NCI-H446 treated with DMSO at 0.1 percent for 48 hours (cell line): ENCODE results near the gene MUL1.
"Not testable (repeated sequence)": the region's sequence is repeated elsewhere in the genome, so short reads cannot be mapped to it uniquely, and the experiment has no call there.

Source experiments
- DNase-seq: peaks from one replicate; lab custom pipeline; 2025; lab: John Stamatoyannopoulos, UW

The MUL1 gene

GRCh38 chr1:20511518-20512428, 3.8 kb upstream of the MUL1 start:
- DNase-seq: no peak

- DNase-seq: no peak
Measured at GRCh38 chr1:20508411-20508771, 440 bp upstream of the MUL1 start.

- DNase-seq: no peak
Measured at GRCh38 chr1:20507248-20507563, 745 bp downstream of the MUL1 start.

DNA sequence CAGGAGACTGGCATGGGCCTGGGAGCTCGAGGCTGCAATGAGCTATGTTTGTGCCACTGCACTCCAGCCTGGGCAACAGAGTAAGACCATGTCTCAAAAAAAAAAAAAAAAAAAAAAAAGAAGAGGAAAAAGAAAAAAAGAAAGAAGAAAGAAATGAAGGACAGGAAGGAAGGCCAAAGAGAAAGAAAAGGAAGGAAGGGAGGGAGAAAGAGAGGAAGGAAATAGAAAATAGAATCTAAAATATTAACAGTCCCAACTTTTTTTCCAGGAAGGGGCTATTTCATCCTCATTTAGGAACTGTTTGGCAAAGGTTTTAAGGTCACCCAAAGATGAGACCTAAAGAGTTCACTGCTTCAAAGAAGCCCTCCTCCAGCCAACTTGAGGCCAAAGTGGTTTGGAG, 2.5 kb downstream of the MUL1 start:
- no peak for DNase-seq

- DNase-seq: no peak
Measured at GRCh38 chr1:20500716-20501115, 7.2 kb downstream of the MUL1 start.

DNA sequence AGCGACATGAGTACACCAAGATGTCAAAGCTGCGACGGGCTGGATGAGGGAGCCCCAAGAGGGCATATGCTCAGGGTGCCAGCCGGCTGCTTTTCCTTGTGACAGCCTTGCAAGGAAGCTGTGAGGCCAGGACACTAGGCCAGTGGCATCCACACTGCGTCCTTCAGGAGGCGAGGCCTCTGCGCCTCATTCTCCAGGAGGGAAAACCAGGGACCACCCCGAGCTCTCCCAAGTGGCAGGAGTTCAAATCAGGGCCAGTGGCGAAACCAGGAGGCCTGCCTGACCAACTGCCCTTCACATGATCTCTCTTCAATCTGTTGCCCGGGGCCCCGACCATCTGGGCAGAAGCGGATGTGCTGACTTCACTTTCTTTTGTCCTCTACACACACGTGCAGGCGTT, 8.2 kb downstream of the MUL1 start:
- DNase-seq: no peak

DNA sequence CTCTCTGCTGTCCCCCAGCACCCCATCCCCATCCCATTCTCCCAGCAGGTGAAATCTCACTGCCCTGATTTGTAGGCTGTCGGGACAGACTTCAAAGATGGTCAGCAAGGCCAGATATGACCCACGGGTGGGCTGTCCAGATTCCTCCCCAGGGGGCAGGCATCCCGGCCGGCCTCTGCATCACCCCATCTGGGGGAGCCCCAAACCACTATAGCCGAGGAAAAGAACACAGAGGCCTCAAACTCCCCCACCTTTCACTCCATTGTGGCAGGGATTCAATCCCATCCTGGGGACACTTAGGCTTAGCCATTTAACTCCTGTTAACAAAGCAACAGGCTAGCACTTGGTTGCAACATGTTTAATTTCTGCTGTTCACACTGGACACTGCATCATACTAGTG, 8.8 kb downstream of the MUL1 start:
- DNase-seq: no peak

DNA sequence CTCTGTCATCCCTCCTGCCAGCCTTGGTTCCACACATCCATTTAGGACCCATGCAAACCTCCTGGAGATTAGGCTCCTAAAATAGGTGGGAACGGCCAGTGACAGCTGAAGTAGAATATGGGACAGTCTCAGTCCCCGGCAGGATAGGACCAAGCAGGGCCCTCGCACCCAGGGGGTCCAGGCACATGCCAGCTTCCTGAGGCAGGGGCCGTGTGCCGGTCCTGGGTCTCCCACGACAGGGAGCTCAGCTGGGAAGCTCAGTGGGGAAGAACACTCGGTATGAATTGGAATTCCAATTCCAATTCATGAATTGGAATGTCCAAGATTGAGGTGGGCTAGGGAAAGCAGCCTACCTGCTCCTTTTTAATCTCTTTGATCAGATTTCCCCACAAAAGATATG, 9.8 kb downstream of the MUL1 start:
- DNase-seq: no peak

DNA sequence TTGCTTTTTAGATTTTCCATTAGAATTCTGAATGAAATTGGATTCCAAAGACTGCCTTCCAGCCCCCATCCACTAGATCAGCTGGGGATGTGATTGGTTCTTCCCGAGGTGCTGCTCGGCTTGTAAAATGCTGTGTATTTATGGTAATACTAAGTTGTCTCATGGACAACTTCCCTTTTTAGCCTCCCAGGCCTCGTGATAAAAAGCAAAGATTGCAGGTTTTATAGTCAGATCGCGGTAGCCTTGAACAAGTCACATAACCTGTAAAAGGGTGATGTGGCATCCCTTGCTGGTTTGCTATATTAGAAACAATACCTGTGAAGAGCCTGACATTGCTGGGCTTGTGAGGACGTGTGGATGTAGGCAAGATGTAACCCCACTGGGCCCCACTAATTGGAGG, 10.4 kb downstream of the MUL1 start:
- no peak for DNase-seq

- DNase-seq: not testable (repeated sequence)
Measured at GRCh38 chr1:20496725-20497383, 11.1 kb downstream of the MUL1 start.

- DNase-seq: no peak
Measured at GRCh38 chr1:20496241-20496661, 11.7 kb downstream of the MUL1 start.

- no peak for DNase-seq
Measured at GRCh38 chr1:20495661-20496060, 12.3 kb downstream of the MUL1 start.

DNA sequence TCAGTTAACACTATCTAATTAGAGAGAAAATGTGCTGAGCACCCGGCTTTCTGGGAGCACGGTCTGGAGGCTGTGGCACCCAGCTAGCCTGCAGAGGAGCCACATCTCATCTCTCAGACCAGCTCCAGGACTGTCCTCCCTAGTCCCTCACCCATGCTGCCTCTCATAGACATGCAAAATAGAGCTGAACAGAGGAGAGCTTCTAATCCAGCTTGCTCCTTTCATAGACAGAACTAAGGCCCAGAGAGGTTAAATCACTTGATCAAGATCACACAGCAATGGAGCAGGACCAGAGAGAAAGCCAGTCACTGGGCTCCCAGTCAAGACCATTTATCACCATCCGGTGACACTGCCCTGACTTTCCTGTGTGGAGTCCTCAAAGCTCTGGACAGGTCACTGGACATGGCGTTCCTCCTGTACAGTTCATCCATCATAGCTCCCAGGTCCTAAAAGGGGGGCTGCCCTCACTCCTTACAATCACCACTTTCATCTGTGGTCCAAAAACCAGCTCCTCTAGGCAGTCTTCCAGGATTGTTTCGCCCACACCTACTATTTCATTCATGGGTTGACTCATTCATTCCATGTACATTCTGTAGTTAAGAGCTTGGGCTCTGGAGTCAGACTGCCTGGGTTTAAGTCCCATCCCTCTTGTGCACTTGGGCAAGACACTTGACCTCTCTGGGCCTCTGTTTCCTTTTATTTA, 13.2 kb downstream of the MUL1 start:
- no peak for DNase-seq

- peak; percentile 15 for DNase-seq
Measured at GRCh38 chr1:20493839-20494608, 13.9 kb downstream of the MUL1 start.

GRCh38 chr1:20493309-20493708, 14.6 kb downstream of the MUL1 start:
- DNase-seq: no peak

- no peak for DNase-seq
Measured at GRCh38 chr1:20492751-20493150, 15.2 kb downstream of the MUL1 start.

DNA sequence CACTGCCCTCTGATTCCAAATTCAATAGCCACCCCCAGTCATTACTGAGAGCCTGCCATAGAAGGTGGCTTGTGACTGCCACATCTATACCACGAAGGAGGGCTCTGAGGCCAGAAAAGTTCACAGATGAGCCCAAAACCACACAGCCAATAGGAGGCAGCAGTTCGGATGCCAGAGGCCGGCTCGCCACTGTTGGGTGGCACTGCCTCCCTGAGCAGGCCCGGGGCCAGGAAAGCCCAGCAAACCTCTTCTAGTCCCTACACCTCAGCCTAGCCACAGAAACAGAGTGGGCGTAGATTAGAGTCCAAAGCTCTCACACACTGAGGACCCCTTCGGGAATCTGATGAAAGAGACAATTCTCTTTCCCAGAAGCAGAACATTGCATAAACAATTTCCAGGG, 16.1 kb downstream of the MUL1 start:
- DNase-seq: no peak

GRCh38 chr1:20491178-20491577, 16.8 kb downstream of the MUL1 start:
- DNase-seq: no peak

- DNase-seq: no peak
Measured at GRCh38 chr1:20487236-20487590, 20.7 kb downstream of the MUL1 start.

DNA sequence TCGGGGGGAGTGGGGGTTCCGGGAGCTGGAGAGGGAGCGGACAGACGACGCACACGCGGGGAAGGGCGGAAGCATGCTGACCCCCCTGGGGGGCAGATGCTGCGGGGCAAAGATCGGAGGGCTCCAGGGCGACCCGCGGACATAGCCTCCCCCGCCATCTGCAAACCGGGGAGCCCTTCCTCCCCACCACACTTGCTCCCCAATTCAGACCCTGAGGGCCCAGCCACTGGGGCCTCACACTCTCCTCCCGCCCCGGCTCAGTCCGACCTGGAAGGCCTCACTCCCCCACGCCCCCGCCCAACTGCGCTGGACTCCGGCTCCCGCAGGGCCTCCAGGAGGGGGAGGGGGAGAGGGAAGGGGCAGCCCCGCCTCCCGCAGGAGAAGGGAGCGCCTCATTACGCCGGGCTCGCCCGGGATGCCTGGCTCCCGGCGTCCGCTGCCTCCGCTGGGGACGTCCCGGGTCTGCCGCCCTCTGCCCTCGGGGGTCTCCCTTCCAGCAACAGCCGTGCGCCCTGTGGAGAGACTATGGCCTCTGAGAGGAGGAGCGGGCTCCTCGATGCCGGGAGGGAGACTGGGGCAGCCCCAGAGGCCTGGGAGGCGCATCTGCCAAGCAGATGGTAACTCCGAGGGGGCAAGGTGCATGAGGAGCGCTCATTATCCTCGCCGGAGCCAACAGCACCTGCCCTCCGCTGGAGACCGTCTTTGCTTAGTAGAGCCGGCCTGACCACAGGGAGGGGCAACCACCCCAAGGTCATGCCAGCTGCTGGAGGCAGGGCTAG, 21.3 kb downstream of the MUL1 start:
- no peak for DNase-seq
